Neural cell (in vitro differentiated cells): ENCODE results near the gene CHD2.

Experiments used
- EP300 ChIP-seq: fragments of 450-650 bp; conservative IDR thresholded peaks from 2 replicates; pipeline ENCODE4 v1.6.1; 2014; ENCODE audit warnings: antibody characterized with exemption, mild to moderate bottlenecking, moderate library complexity; ENCODE audit not compliant: poor library complexity, severe bottlenecking
- EZH2 ChIP-seq: fragments of 200-600, 300-800 bp; shearing (Covaris generic), sonication (generic); IDR thresholded peaks from 2 replicates; pipeline ENCODE4 v1.6.1; 2014; ENCODE audit warnings: antibody characterized with exemption, low read length, borderline replicate concordance, mild to moderate bottlenecking; ENCODE audit not compliant: insufficient read depth, poor library complexity, severe bottlenecking
- POLR2AphosphoS5 ChIP-seq: IDR thresholded peaks from 2 replicates; pipeline ENCODE4 v1.6.1; 2012
- RAD21 ChIP-seq: fragments of 450-650 bp; conservative IDR thresholded peaks from 2 replicates; pipeline ENCODE4 v1.6.1; 2014; ENCODE audit warnings: antibody characterized with exemption, mild to moderate bottlenecking, moderate library complexity
- SMC3 ChIP-seq: fragments of 450-650 bp; conservative IDR thresholded peaks from 2 replicates; pipeline ENCODE4 v1.6.1; 2014; ENCODE audit warnings: antibody characterized with exemption, mild to moderate bottlenecking, moderate library complexity; ENCODE audit not compliant: poor library complexity
- TAF1 ChIP-seq: IDR thresholded peaks from 2 replicates; pipeline ENCODE4 v1.6.1; 2012; ENCODE audit warnings: low read depth
- TF ChIP-seq, protein P1 (sequence below): fragments of 450-650 bp; IDR thresholded peaks from 2 replicates; pipeline ENCODE4 v1.5.1; 2014; ENCODE audit warnings: antibody characterized with exemption, mild to moderate bottlenecking, moderate library complexity; ENCODE audit not compliant: poor library complexity, severe bottlenecking
- TF ChIP-seq, protein P2 (sequence below): IDR thresholded peaks from 2 replicates; pipeline ENCODE4 v1.6.1; 2012; ENCODE audit warnings: borderline replicate concordance

DNA sequence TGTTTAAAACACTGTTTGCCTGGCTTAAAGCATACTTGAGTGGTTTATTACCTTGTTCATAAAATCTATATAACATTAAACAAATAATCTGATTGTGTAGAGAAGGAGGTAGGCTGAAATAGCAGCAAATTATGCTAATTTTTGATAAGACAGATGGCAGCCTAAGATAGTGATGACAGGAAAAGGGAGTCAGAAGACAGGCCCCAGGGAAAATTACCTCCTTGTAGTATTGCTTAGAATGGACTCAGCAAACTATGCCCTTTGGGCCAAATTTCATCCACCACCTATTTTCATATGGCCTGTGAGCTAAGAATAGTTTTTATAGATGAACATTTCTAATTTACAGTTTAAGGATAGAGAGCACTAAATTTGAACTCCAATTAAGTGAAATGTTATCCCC lies 37.8 kb downstream of the CHD2 start:
- TF ChIP-seq, protein P1, sequence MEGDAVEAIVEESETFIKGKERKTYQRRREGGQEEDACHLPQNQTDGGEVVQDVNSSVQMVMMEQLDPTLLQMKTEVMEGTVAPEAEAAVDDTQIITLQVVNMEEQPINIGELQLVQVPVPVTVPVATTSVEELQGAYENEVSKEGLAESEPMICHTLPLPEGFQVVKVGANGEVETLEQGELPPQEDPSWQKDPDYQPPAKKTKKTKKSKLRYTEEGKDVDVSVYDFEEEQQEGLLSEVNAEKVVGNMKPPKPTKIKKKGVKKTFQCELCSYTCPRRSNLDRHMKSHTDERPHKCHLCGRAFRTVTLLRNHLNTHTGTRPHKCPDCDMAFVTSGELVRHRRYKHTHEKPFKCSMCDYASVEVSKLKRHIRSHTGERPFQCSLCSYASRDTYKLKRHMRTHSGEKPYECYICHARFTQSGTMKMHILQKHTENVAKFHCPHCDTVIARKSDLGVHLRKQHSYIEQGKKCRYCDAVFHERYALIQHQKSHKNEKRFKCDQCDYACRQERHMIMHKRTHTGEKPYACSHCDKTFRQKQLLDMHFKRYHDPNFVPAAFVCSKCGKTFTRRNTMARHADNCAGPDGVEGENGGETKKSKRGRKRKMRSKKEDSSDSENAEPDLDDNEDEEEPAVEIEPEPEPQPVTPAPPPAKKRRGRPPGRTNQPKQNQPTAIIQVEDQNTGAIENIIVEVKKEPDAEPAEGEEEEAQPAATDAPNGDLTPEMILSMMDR: no peak
- TF ChIP-seq RAD21: no peak
- TF ChIP-seq, protein P2, sequence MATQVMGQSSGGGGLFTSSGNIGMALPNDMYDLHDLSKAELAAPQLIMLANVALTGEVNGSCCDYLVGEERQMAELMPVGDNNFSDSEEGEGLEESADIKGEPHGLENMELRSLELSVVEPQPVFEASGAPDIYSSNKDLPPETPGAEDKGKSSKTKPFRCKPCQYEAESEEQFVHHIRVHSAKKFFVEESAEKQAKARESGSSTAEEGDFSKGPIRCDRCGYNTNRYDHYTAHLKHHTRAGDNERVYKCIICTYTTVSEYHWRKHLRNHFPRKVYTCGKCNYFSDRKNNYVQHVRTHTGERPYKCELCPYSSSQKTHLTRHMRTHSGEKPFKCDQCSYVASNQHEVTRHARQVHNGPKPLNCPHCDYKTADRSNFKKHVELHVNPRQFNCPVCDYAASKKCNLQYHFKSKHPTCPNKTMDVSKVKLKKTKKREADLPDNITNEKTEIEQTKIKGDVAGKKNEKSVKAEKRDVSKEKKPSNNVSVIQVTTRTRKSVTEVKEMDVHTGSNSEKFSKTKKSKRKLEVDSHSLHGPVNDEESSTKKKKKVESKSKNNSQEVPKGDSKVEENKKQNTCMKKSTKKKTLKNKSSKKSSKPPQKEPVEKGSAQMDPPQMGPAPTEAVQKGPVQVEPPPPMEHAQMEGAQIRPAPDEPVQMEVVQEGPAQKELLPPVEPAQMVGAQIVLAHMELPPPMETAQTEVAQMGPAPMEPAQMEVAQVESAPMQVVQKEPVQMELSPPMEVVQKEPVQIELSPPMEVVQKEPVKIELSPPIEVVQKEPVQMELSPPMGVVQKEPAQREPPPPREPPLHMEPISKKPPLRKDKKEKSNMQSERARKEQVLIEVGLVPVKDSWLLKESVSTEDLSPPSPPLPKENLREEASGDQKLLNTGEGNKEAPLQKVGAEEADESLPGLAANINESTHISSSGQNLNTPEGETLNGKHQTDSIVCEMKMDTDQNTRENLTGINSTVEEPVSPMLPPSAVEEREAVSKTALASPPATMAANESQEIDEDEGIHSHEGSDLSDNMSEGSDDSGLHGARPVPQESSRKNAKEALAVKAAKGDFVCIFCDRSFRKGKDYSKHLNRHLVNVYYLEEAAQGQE: no peak
- no peak for TF ChIP-seq POLR2AphosphoS5
- TF ChIP-seq EZH2: no peak
- TF ChIP-seq TAF1: no peak
- TF ChIP-seq SMC3: no peak
- no peak for TF ChIP-seq EP300
